Kidney capillary endothelial cell (primary cell): Measurements from ENCODE around the gene FAR2.
"Not testable (repeated sequence)": the region's sequence is repeated elsewhere in the genome, so short reads cannot be mapped to it uniquely, and the experiment has no call there.

Source experiments
- DNase-seq: peaks from one replicate; pipeline ENCODE4 v3.0.0-alpha.2; 2018; ENCODE audit warnings: low spot score

Gene FAR2

DNA sequence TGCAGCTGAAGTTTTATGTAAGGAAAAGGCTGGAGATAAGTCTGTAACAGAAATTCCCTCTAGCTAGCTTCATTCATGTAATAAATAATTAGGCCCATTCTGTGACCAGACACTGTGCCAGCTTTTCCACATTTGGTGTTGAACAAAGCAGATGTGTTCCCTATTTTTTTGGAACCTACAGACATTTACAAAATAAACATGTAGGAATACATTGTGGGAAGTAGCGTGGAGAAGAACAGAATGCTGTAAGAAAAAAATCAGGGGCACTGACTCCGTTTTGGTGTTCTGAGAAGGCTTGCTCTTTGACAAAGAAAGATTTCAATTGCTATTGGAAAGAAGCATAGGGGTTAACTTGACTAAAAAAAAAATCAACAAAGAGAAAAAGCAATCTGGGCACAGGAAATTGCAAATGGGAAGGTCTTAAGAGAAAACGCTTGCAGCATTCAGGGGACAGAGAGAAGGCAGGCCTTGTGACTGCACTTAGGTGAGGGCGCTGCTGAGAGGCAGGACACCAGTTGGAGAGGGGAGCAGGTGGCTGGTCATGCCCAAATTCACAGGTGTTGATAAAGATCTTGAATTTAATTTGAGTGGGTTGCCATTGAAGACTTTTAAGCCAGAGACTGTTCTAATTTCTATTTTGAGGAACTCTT, 4.0 kb downstream of the FAR2 start:
- DNase-seq: no peak

DNA sequence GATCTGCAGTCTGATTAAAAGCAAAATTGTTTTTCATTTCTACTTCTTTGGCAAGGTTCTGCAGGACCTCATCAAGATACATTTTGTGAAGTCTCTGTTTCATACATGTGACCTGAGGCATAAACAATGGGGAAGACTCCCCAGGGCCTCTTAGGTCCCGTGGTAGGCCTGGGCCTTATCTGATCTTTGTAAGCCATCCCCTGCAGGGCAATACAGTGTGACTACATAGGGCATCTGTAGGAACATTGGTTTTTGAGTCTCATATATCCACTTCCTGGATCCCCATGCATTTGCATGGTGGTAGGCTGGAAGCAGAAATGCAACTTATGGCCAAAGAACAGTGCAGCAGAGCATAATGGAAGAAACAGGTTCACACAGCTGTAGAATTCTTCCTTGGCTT, 6.0 kb downstream of the FAR2 start:
- no peak for DNase-seq

- no peak for DNase-seq
These were observed 8.4 kb downstream of the FAR2 start for GRCh38 chr12:29157486-29157946.

- DNase-seq: no peak
These were observed 9.2 kb downstream of the FAR2 start for GRCh38 chr12:29158115-29158763.

- no peak for DNase-seq
These were observed 10.6 kb downstream of the FAR2 start for GRCh38 chr12:29159661-29160060.

DNA sequence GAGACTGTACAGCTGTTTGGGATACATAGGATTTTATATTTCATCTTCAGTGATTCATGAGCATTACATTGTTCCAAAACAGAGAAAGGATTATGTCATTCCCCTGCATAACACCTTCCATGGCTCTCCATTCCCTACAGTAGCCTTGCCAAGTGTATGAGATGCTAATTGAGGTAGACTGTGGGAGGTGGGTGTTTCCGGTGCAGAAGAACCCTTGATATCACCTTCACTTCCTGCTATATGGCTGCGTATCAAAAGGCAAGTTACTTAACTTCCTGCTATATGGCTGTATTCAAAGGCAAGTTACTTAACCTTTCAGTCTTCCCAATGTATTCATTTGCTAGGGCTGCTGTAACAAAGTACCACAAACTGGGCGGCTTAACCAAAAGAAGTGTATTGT, 11.2 kb downstream of the FAR2 start:
- DNase-seq: no peak

DNA sequence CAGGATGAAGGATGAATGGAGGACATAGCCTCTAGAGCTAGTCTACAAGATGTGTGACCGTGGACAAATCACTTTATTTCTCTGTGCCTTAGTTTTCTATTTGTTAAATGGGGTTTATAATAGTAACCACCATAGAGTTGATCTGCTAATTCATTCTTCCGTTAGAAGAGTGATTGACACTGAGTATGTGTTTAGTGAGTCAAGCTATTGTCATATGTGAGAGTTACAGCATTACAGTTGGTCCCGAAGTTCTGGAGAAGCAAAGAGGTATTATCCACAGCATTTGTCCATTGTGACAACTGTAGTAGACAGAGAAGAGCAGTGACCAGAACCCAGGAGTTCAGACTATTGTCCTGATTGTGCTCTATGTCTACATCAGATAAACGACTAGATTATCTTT, 14.1 kb downstream of the FAR2 start:
- DNase-seq: no peak

- DNase-seq: peak; percentile 67
These were observed 15.7 kb downstream of the FAR2 start for GRCh38 chr12:29164477-29165393.

DNA sequence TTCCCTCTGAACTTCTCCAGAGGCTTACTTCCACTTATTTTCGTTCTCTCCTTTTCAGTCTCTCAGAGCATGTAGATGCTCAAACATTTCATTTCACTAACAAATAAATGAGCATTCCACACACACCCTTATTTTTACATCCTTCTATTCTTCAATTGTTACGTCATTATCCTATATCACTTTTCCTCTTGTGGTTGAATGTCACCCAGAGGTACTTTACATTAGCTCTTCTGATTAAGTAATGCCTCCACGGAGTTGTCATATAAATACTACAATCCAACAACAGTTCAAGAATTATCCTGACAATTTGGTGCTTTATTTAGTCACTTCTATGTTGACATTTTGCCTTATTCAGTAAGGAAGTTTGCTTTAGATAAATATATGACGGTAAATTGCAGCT, 18.4 kb downstream of the FAR2 start:
- DNase-seq: no peak

DNA sequence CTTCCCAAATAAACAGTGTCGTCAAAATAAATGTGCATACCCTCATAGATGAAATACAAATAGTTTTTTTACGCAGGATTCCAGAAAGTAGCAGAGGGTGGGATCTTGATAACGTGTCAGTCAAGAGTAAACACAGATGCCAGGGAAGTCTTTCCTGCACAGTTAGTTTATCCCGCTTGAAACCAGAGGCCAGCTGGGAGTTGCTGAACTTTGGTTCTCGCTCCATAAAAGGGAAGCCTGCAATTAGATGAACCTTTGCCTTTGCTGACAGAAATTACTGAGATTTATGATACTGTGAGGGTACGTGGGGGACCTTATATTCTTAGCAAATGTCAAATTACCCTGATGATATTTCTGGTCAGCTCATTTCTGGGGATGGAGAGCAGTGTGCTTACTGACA, 18.9 kb downstream of the FAR2 start:
- no peak for DNase-seq

GRCh38 chr12:29169978-29170377, 20.9 kb downstream of the FAR2 start:
- not testable (repeated sequence) for DNase-seq

DNA sequence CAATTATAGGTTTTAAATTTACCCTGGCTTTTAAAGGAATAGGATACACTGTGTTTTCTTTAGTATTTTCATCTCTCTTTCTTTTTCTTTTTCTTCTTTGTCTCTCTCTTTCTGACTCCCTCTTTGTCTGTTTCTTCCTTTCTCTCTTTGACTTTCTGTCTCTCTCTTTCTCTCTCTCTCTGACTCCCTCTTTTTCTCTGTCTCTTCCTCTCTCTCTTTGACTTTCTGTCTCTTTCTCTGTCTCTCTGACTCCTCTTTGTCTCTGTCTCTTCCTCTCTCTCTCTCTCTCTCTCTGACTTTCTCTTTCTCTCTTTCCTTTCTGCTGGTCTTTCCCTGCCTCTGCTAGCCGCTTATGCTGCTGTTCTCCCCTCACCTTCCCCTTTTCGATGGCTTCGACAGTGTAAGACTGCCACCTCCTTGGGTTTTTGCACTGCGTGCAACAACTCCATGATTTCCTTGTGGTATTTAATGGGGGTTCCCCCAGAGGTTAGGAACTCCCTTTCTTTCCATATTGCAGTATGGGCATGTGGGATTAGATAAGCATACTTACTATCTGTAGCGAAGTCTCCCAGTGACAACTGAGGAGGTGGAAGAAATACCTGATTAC, 21.5 kb downstream of the FAR2 start:
- not testable (repeated sequence) for DNase-seq

- DNase-seq: no peak
These were observed 22.6 kb downstream of the FAR2 start for GRCh38 chr12:29171421-29172258.

GRCh38 chr12:29176941-29177340, 27.9 kb downstream of the FAR2 start:
- no peak for DNase-seq

GRCh38 chr12:29182247-29182646, 33.2 kb downstream of the FAR2 start:
- not testable (repeated sequence) for DNase-seq

GRCh38 chr12:29187756-29188155, 38.7 kb downstream of the FAR2 start:
- no peak for DNase-seq

GRCh38 chr12:29191267-29191850, 42.3 kb downstream of the FAR2 start:
- no peak for DNase-seq

GRCh38 chr12:29198901-29199300, 49.8 kb downstream of the FAR2 start:
- DNase-seq: no peak

DNA sequence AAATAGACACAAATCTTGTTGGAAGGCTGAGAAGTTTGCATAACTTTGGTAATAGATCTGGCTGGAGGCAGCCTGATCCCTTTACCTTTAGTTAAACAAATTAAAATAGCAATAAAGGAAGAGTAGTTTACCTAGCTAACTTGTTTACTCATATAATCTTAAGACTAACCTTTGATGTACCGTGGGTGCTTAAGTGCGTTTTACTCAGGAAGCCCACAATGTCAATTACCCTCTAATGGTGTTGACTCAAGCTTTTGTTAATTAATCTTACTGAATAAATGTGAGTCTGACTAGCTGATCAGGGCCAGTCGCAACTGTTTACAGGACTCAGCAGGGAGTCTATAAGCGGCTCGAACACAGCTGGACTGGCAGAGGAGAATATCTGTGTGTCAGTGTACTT, 51.5 kb downstream of the FAR2 start:
- no peak for DNase-seq

DNA sequence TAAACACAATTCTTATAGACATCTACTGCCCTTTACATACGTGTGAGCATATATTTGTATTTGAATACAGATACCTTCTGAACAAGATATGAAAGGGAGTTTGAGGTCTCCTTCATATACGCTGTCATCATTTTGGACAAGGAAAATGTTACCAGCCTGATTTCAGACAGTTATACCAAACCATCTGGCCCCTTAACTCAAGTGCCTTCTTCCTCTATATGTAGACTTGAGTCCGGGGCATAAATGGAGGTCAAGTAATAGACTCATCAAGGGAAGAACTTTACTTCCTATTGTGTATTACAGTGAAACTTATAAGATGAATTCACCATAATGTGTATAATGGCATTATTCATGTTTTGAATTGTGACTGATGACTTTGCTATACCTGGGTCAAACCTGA, 52.2 kb downstream of the FAR2 start:
- no peak for DNase-seq

- DNase-seq: no peak
These were observed 52.7 kb downstream of the FAR2 start for GRCh38 chr12:29201746-29202145.
